Stimulated activated CD4-positive, alpha-beta T cell treated with anti-CD3 and anti-CD28 coated beads, Interleukin-12 subunit alpha, Interleukin-12 subunit beta, amount 100 ng/mL, for 4 hours (primary cell): Measurements from ENCODE around the gene MYO10.
"Not testable (repeated sequence)": the region's sequence is repeated elsewhere in the genome, so short reads cannot be mapped to it uniquely, and the experiment has no call there.

Source experiments
- DNase-seq: peaks from one replicate; pipeline ENCODE4 v3.0.0-alpha.2; 2020

MYO10 gene

GRCh38 chr5:16735101-16736060, 200.7 kb downstream of the MYO10 start:
- DNase-seq: no peak

GRCh38 chr5:16733331-16734006, 202.6 kb downstream of the MYO10 start:
- DNase-seq: no peak

- DNase-seq: no peak
Observed at GRCh38 chr5:16732356-16732755, 203.7 kb downstream of the MYO10 start.

GRCh38 chr5:16727755-16728325, 208.2 kb downstream of the MYO10 start:
- no peak for DNase-seq

- no peak for DNase-seq
Observed at GRCh38 chr5:16726538-16726946, 209.5 kb downstream of the MYO10 start.

- no peak for DNase-seq
Observed at GRCh38 chr5:16725575-16725974, 210.5 kb downstream of the MYO10 start.

- no peak for DNase-seq
Observed at GRCh38 chr5:16723821-16724220, 212.3 kb downstream of the MYO10 start.

- no peak for DNase-seq
Observed at GRCh38 chr5:16722097-16722495, 214.0 kb downstream of the MYO10 start.

- DNase-seq: no peak
Observed at GRCh38 chr5:16721151-16722096, 214.7 kb downstream of the MYO10 start.

GRCh38 chr5:16718036-16718435, 218.1 kb downstream of the MYO10 start:
- DNase-seq: not testable (repeated sequence)

GRCh38 chr5:16713386-16713928, 222.6 kb downstream of the MYO10 start:
- DNase-seq: no peak

GRCh38 chr5:16712620-16713019, 223.5 kb downstream of the MYO10 start:
- DNase-seq: no peak

GRCh38 chr5:16712178-16712577, 223.9 kb downstream of the MYO10 start:
- DNase-seq: no peak

GRCh38 chr5:16709691-16710433, 226.2 kb downstream of the MYO10 start:
- DNase-seq: no peak

GRCh38 chr5:16707869-16708192, 228.3 kb downstream of the MYO10 start:
- DNase-seq: no peak

- DNase-seq: no peak
Observed at GRCh38 chr5:16707168-16707868, 228.8 kb downstream of the MYO10 start.

- DNase-seq: no peak
Observed at GRCh38 chr5:16704945-16705344, 231.1 kb downstream of the MYO10 start.

- no peak for DNase-seq
Observed at GRCh38 chr5:16702964-16703363, 233.1 kb downstream of the MYO10 start.

- DNase-seq: no peak
Observed at GRCh38 chr5:16701134-16702099, 234.7 kb downstream of the MYO10 start.

- no peak for DNase-seq
Observed at GRCh38 chr5:16700081-16700480, 236.0 kb downstream of the MYO10 start.
